ENCODE data around the gene PDZD4. TPM values are rescaled to one million over a fixed set of nuclear protein-coding genes. Genes with fewer than 3 reads are reported as not detected.

Gene PDZD4
- total and polyA plus RNA-seq, 2 experiments from 2014 or later: 30.5 to 230 TPM

DNA sequence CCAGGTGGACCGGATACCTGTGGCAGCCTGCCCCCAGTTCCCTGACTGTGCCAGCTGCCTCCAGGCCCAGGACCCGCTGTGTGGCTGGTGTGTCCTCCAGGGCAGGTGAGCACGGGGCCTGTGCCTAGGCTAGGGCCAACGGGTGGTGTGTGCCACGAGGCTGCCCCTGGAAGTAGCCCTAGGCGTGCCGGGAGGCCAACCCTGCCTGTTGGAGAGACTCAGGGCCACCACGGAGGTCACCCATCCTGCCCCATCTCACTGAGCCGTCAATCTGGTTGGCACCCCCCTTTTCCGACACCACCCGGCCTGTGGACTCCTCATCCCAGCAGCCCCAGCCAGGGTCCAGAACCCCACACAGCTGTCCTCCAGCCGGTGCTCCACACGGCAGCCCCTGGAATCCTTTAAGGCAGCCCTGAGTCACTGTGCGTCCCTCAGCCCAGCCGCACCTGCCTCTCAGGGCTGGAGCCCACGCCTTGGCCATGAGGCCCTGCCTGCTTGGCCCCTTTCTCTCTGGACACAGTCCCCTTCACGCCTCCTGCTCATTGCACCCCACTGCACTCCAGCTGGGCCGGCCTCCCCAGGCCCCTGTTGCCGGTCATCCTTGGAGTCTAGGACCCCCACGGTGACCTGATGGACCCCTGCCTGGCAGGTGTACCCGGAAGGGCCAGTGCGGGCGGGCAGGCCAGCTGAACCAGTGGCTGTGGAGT is 61.0 kb downstream of the PDZD4 start:
- Mint-ChIP-seq H3K27ac (no peak overlapping the region), H3K4me1 (peaks cover 5% of the 10 kb centered on the region; the same call in 2 of the 3 replicates), H3K27me3 (ENCODE audit: insufficient read depth, low read depth, poor library complexity) (peaks cover 7% of the 10 kb centered on the region), H3K4me3 (no peak overlapping the region), H3K36me3 (ENCODE audit: low read depth) (no peaks in the 10 kb centered on the region), H3K9me3 (no peaks in the 10 kb centered on the region)
- H3K4me2 ChIP-seq: no peak overlapping the region
- H3K9me2 ChIP-seq (ENCODE audit: insufficient read depth): no peaks in the 10 kb centered on the region
- DNase-seq (ENCODE audit: low spot score) (no peak), ATAC-seq (no peak)
- H3F3A ChIP-seq (replicated peaks; ENCODE audit: low read depth): no peaks in the 10 kb centered on the region
- TF ChIP-seq, protein P1, sequence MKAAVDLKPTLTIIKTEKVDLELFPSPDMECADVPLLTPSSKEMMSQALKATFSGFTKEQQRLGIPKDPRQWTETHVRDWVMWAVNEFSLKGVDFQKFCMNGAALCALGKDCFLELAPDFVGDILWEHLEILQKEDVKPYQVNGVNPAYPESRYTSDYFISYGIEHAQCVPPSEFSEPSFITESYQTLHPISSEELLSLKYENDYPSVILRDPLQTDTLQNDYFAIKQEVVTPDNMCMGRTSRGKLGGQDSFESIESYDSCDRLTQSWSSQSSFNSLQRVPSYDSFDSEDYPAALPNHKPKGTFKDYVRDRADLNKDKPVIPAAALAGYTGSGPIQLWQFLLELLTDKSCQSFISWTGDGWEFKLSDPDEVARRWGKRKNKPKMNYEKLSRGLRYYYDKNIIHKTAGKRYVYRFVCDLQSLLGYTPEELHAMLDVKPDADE (IDR thresholded peaks at IDR 0.05): no peak
- TF ChIP-seq, protein P2, sequence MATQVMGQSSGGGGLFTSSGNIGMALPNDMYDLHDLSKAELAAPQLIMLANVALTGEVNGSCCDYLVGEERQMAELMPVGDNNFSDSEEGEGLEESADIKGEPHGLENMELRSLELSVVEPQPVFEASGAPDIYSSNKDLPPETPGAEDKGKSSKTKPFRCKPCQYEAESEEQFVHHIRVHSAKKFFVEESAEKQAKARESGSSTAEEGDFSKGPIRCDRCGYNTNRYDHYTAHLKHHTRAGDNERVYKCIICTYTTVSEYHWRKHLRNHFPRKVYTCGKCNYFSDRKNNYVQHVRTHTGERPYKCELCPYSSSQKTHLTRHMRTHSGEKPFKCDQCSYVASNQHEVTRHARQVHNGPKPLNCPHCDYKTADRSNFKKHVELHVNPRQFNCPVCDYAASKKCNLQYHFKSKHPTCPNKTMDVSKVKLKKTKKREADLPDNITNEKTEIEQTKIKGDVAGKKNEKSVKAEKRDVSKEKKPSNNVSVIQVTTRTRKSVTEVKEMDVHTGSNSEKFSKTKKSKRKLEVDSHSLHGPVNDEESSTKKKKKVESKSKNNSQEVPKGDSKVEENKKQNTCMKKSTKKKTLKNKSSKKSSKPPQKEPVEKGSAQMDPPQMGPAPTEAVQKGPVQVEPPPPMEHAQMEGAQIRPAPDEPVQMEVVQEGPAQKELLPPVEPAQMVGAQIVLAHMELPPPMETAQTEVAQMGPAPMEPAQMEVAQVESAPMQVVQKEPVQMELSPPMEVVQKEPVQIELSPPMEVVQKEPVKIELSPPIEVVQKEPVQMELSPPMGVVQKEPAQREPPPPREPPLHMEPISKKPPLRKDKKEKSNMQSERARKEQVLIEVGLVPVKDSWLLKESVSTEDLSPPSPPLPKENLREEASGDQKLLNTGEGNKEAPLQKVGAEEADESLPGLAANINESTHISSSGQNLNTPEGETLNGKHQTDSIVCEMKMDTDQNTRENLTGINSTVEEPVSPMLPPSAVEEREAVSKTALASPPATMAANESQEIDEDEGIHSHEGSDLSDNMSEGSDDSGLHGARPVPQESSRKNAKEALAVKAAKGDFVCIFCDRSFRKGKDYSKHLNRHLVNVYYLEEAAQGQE (IDR thresholded peaks at IDR 0.05; ENCODE audit: unreplicated experiment): no peak
- TF ChIP-seq EZH2phosphoT487 (IDR thresholded peaks at IDR 0.05; ENCODE audit: unreplicated experiment): no peak
- TF ChIP-seq, protein P3, sequence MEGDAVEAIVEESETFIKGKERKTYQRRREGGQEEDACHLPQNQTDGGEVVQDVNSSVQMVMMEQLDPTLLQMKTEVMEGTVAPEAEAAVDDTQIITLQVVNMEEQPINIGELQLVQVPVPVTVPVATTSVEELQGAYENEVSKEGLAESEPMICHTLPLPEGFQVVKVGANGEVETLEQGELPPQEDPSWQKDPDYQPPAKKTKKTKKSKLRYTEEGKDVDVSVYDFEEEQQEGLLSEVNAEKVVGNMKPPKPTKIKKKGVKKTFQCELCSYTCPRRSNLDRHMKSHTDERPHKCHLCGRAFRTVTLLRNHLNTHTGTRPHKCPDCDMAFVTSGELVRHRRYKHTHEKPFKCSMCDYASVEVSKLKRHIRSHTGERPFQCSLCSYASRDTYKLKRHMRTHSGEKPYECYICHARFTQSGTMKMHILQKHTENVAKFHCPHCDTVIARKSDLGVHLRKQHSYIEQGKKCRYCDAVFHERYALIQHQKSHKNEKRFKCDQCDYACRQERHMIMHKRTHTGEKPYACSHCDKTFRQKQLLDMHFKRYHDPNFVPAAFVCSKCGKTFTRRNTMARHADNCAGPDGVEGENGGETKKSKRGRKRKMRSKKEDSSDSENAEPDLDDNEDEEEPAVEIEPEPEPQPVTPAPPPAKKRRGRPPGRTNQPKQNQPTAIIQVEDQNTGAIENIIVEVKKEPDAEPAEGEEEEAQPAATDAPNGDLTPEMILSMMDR (conservative IDR thresholded peaks at IDR 0.05; ENCODE audit: low read depth in 2 of 2): no peak
- no peak for TF ChIP-seq NANOG (IDR thresholded peaks at IDR 0.05; ENCODE audit: borderline replicate concordance)
- no peak for TF ChIP-seq ZNF331 (CRISPR knock-in tag; IDR thresholded peaks at IDR 0.05; ENCODE audit: low read depth)
- TF ChIP-seq ZNF114 (CRISPR knock-in tag; IDR thresholded peaks at IDR 0.05): no peak
- no peak for TF ChIP-seq CREB1 (CRISPR knock-in tag; IDR thresholded peaks at IDR 0.05; ENCODE audit: low read depth)
- TF ChIP-seq, protein P4, sequence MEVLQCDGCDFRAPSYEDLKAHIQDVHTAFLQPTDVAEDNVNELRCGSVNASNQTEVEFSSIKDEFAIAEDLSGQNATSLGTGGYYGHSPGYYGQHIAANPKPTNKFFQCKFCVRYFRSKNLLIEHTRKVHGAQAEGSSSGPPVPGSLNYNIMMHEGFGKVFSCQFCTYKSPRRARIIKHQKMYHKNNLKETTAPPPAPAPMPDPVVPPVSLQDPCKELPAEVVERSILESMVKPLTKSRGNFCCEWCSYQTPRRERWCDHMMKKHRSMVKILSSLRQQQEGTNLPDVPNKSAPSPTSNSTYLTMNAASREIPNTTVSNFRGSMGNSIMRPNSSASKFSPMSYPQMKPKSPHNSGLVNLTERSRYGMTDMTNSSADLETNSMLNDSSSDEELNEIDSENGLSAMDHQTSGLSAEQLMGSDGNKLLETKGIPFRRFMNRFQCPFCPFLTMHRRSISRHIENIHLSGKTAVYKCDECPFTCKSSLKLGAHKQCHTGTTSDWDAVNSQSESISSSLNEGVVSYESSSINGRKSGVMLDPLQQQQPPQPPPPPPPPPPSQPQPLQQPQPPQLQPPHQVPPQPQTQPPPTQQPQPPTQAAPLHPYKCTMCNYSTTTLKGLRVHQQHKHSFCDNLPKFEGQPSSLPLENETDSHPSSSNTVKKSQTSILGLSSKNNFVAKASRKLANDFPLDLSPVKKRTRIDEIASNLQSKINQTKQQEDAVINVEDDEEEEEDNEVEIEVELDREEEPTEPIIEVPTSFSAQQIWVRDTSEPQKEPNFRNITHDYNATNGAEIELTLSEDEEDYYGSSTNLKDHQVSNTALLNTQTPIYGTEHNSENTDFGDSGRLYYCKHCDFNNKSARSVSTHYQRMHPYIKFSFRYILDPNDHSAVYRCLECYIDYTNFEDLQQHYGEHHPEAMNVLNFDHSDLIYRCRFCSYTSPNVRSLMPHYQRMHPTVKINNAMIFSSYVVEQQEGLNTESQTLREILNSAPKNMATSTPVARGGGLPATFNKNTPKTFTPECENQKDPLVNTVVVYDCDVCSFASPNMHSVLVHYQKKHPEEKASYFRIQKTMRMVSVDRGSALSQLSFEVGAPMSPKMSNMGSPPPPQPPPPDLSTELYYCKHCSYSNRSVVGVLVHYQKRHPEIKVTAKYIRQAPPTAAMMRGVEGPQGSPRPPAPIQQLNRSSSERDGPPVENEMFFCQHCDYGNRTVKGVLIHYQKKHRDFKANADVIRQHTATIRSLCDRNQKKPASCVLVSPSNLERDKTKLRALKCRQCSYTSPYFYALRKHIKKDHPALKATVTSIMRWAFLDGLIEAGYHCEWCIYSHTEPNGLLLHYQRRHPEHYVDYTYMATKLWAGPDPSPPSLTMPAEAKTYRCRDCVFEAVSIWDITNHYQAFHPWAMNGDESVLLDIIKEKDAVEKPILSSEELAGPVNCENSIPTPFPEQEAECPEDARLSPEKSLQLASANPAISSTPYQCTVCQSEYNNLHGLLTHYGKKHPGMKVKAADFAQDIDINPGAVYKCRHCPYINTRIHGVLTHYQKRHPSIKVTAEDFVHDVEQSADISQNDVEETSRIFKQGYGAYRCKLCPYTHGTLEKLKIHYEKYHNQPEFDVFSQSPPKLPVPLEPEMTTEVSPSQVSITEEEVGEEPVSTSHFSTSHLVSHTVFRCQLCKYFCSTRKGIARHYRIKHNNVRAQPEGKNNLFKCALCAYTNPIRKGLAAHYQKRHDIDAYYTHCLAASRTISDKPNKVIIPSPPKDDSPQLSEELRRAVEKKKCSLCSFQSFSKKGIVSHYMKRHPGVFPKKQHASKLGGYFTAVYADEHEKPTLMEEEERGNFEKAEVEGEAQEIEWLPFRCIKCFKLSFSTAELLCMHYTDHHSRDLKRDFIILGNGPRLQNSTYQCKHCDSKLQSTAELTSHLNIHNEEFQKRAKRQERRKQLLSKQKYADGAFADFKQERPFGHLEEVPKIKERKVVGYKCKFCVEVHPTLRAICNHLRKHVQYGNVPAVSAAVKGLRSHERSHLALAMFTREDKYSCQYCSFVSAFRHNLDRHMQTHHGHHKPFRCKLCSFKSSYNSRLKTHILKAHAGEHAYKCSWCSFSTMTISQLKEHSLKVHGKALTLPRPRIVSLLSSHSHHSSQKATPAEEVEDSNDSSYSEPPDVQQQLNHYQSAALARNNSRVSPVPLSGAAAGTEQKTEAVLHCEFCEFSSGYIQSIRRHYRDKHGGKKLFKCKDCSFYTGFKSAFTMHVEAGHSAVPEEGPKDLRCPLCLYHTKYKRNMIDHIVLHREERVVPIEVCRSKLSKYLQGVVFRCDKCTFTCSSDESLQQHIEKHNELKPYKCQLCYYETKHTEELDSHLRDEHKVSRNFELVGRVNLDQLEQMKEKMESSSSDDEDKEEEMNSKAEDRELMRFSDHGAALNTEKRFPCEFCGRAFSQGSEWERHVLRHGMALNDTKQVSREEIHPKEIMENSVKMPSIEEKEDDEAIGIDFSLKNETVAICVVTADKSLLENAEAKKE (CRISPR knock-in tag; IDR thresholded peaks at IDR 0.05): no peak
- no peak for TF ChIP-seq POLR2AphosphoS5 (IDR thresholded peaks at IDR 0.05; ENCODE audit: low read depth)
- no peak for TF ChIP-seq EZH2 (IDR thresholded peaks at IDR 0.05; ENCODE audit: low read depth, unreplicated experiment)
- no peak for TF ChIP-seq JUNB (IDR thresholded peaks at IDR 0.05; ENCODE audit: unreplicated experiment)
- no peaks in the 10 kb centered on the region for H3K27me3 ChIP-seq (ENCODE audit: insufficient read depth)
- H4K20me1 ChIP-seq (replicated peaks; ENCODE audit: insufficient read depth): no peaks in the 10 kb centered on the region
- H3K79me2 ChIP-seq (replicated peaks; ENCODE audit: insufficient read depth): no peaks in the 10 kb centered on the region
- H3K27ac ChIP-seq (ENCODE audit: low read depth): no peak overlapping the region
- no peaks in the 10 kb centered on the region for H3K4me1 ChIP-seq (ENCODE audit: insufficient read depth)
- no peaks in the 10 kb centered on the region for H3K36me3 ChIP-seq (ENCODE audit: insufficient read depth)
- no peak overlapping the region for H2AFZ ChIP-seq
- no peak overlapping the region for H3K4me3 ChIP-seq

Data from GM23338 (cell line).